ENCODE results near the gene ASB7. TPM values are rescaled to one million over a fixed set of nuclear protein-coding genes. Genes with fewer than 3 reads are reported as not detected.
A peak's percentile ranks its signal among the peaks of the same experiment; 100 is the strongest.

ASB7 gene
- total RNA-seq, 1 donor from 2014 or later = 18.3 TPM

DNA sequence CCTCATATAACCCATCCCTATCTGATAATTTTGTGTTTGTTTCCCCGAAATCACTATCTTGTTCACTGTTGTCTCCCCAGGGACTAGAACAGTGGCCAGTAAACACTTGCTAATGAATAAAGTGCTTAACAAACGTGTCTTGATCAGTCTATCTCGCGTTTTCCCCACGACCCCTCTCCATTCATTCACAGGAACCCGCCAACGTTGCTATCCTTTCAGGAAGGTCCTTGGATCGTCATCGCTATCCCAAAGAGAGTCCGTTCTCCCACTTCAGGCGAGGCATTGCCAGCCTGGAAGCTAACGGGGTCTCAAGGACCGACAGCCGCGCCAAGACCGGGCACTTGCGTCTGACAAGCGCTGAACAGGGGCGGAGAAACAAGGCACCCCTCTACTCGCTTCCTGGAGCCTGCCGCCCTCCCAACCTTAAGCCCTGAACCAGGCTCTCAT, 749 bp upstream of the ASB7 start:
- peak overlapping the region; percentile 64 for H2AFZ ChIP-seq (replicated peaks)
- peaks cover 3% of the 10 kb centered on the region for H3F3A ChIP-seq (ENCODE audit: low read depth)

GRCh38 chr15:100602823-100603393, 519 bp downstream of the ASB7 start:
- Mint-ChIP-seq H3K4me3 (no peak overlapping the region), H3K9me3 (no peaks in the 10 kb centered on the region), H3K27me3 (ENCODE audit: insufficient read depth, low read depth) (no peaks in the 10 kb centered on the region), H3K27ac (peak overlapping the region; percentile 72), H3K4me1 (peaks cover 9% of the 10 kb centered on the region), H3K36me3 (peaks cover 3% of the 10 kb centered on the region)
- H3K9ac ChIP-seq = peak overlapping the region; percentile 62
- peaks cover 3% of the 10 kb centered on the region for H3F3A ChIP-seq (ENCODE audit: low read depth)
- H4K20me1 ChIP-seq (ENCODE audit: low read depth) = no peaks in the 10 kb centered on the region
- H3K27me3 ChIP-seq = no peaks in the 10 kb centered on the region
- peaks cover 15% of the 10 kb centered on the region for H3K4me1 ChIP-seq
- H3K4me3 ChIP-seq = peak overlapping the region; percentile 84
- H3K9me3 ChIP-seq (ENCODE audit: low read depth) = no peaks in the 10 kb centered on the region
- H3K36me3 ChIP-seq = no peaks in the 10 kb centered on the region
- TF ChIP-seq EZH2 (IDR thresholded peaks at IDR 0.05) = no peak
- no peak for TF ChIP-seq EZH2phosphoT487 (IDR thresholded peaks at IDR 0.05)
- TF ChIP-seq, protein P1, sequence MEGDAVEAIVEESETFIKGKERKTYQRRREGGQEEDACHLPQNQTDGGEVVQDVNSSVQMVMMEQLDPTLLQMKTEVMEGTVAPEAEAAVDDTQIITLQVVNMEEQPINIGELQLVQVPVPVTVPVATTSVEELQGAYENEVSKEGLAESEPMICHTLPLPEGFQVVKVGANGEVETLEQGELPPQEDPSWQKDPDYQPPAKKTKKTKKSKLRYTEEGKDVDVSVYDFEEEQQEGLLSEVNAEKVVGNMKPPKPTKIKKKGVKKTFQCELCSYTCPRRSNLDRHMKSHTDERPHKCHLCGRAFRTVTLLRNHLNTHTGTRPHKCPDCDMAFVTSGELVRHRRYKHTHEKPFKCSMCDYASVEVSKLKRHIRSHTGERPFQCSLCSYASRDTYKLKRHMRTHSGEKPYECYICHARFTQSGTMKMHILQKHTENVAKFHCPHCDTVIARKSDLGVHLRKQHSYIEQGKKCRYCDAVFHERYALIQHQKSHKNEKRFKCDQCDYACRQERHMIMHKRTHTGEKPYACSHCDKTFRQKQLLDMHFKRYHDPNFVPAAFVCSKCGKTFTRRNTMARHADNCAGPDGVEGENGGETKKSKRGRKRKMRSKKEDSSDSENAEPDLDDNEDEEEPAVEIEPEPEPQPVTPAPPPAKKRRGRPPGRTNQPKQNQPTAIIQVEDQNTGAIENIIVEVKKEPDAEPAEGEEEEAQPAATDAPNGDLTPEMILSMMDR (IDR thresholded peaks at IDR 0.05) = no peak
- H2AFZ ChIP-seq (replicated peaks) = peak overlapping the region; percentile 83
- H3K27ac ChIP-seq = no peak overlapping the region
- DNase-seq (ENCODE audit: low spot score) = peak; percentile 30
- H3K79me2 ChIP-seq (ENCODE audit: low read depth) = peaks cover 87% of the 10 kb centered on the region
- H3K4me2 ChIP-seq = peak overlapping the region; percentile 90

More for the DNA sequence above, 749 bp upstream of the ASB7 start:
- H3K36me3 Mint-ChIP-seq = peaks cover 2% of the 10 kb centered on the region
- H3K79me2 ChIP-seq (ENCODE audit: low read depth) = peaks cover 76% of the 10 kb centered on the region
- DNase-seq (ENCODE audit: low spot score) = no peak
- no peaks in the 10 kb centered on the region for H3K36me3 ChIP-seq
- TF ChIP-seq EZH2 (IDR thresholded peaks at IDR 0.05) (no peak), EZH2phosphoT487 (IDR thresholded peaks at IDR 0.05) (no peak)
- TF ChIP-seq, protein P1 (IDR thresholded peaks at IDR 0.05) = no peak
- H3K4me3 ChIP-seq = peak overlapping the region; percentile 84
- no peak overlapping the region for H3K27ac Mint-ChIP-seq
- H3K4me1 Mint-ChIP-seq = peaks cover 9% of the 10 kb centered on the region
- peak overlapping the region; percentile 91 for H3K4me2 ChIP-seq
- no peaks in the 10 kb centered on the region for H4K20me1 ChIP-seq (ENCODE audit: low read depth)
- H3K9me3 Mint-ChIP-seq = no peaks in the 10 kb centered on the region
- no peaks in the 10 kb centered on the region for H3K27me3 ChIP-seq
- peak overlapping the region; percentile 36 for H3K9ac ChIP-seq
- H3K4me3 Mint-ChIP-seq = no peak overlapping the region
- no peaks in the 10 kb centered on the region for H3K27me3 Mint-ChIP-seq (ENCODE audit: insufficient read depth, low read depth)
- no peaks in the 10 kb centered on the region for H3K9me3 ChIP-seq (ENCODE audit: low read depth)
- H3K27ac ChIP-seq = no peak overlapping the region
- H3K4me1 ChIP-seq = peaks cover 15% of the 10 kb centered on the region

GRCh38 chr15:100612539-100612938, 10.2 kb downstream of the ASB7 start:
- H3K9me3 ChIP-seq (ENCODE audit: low read depth) = no peaks in the 10 kb centered on the region
- Mint-ChIP-seq H3K4me1 (no peaks in the 10 kb centered on the region), H3K9me3 (no peaks in the 10 kb centered on the region), H3K4me3 (no peak overlapping the region), H3K27ac (no peak overlapping the region), H3K27me3 (ENCODE audit: insufficient read depth, low read depth) (no peaks in the 10 kb centered on the region), H3K36me3 (peaks cover 13% of the 10 kb centered on the region)
- no peaks in the 10 kb centered on the region for H3K27me3 ChIP-seq
- H3K4me1 ChIP-seq = no peaks in the 10 kb centered on the region
- no peak overlapping the region for H3K27ac ChIP-seq
- H3F3A ChIP-seq (ENCODE audit: low read depth) = no peaks in the 10 kb centered on the region
- H3K79me2 ChIP-seq (ENCODE audit: low read depth) = peaks cover 13% of the 10 kb centered on the region
- H3K9ac ChIP-seq = no peak overlapping the region
- no peak overlapping the region for H3K4me2 ChIP-seq
- peaks cover 7% of the 10 kb centered on the region for H3K36me3 ChIP-seq
- peaks cover 10% of the 10 kb centered on the region for H4K20me1 ChIP-seq (ENCODE audit: low read depth)
- H3K4me3 ChIP-seq = no peak overlapping the region
- no peak overlapping the region for H2AFZ ChIP-seq (replicated peaks)
- TF ChIP-seq, protein P1 (IDR thresholded peaks at IDR 0.05) = no peak
- no peak for TF ChIP-seq EZH2phosphoT487 (IDR thresholded peaks at IDR 0.05)
- no peak for TF ChIP-seq EZH2 (IDR thresholded peaks at IDR 0.05)
- no peak for DNase-seq (ENCODE audit: low spot score)
